HEK293 (cell line): ENCODE measurements around the gene HOXD11.

Experiments
- EGR2 ChIP-seq: fragments of 450-650 bp; formaldehyde crosslinking; IDR thresholded peaks from 2 replicates; pipeline ENCODE4 v1.5.1; 2016; ENCODE audit warnings: low read depth, missing biosample characterization, missing genetic modification characterization
- HOXA7 ChIP-seq: sonication (generic); formaldehyde crosslinking; IDR thresholded peaks from 2 replicates; pipeline ENCODE4 v1.8.1; 2022; ENCODE audit warnings: missing genetic modification reagents, borderline replicate concordance
- KLF7 ChIP-seq: fragments of 450-650 bp; formaldehyde crosslinking; IDR thresholded peaks from 2 replicates; pipeline ENCODE4 v1.5.1; 2016; ENCODE audit warnings: missing biosample characterization, missing genetic modification characterization, borderline replicate concordance
- MYNN ChIP-seq: fragments of 450-650 bp; formaldehyde crosslinking; IDR thresholded peaks from 2 replicates; pipeline ENCODE4 v1.5.1; 2016; ENCODE audit warnings: missing biosample characterization, missing genetic modification characterization, borderline replicate concordance
- MZF1 ChIP-seq: fragments of 450-650 bp; formaldehyde crosslinking; IDR thresholded peaks from 2 replicates; pipeline ENCODE4 v1.5.1; 2017; ENCODE audit warnings: missing biosample characterization, missing genetic modification characterization, borderline replicate concordance
- ZBTB48 ChIP-seq: fragments of 450-650 bp; formaldehyde crosslinking; IDR thresholded peaks from 2 replicates; pipeline ENCODE4 v1.5.1; 2016; ENCODE audit warnings: missing biosample characterization, missing genetic modification characterization
- ZBTB8A ChIP-seq: fragments of 450-650 bp; formaldehyde crosslinking; IDR thresholded peaks from 2 replicates; pipeline ENCODE4 v1.5.1; 2016; ENCODE audit warnings: missing biosample characterization, missing genetic modification characterization
- ZFHX2 ChIP-seq: fragments of 450-650 bp; formaldehyde crosslinking; conservative IDR thresholded peaks from 2 replicates; pipeline ENCODE4 v1.5.1; 2016; ENCODE audit warnings: missing biosample characterization, missing genetic modification characterization
- ZFP3 ChIP-seq: fragments of 450-650 bp; formaldehyde crosslinking; IDR thresholded peaks from 2 replicates; pipeline ENCODE4 v1.5.1; 2016; ENCODE audit warnings: low read depth, missing biosample characterization, missing genetic modification characterization
- ZFP37 ChIP-seq: fragments of 450-650 bp; formaldehyde crosslinking; IDR thresholded peaks from 2 replicates; pipeline ENCODE4 v1.5.1; 2016; ENCODE audit warnings: missing biosample characterization, missing genetic modification characterization
- ZIC2 ChIP-seq: fragments of 450-650 bp; formaldehyde crosslinking; IDR thresholded peaks from 2 replicates; pipeline ENCODE4 v1.5.1; 2016; ENCODE audit warnings: missing biosample characterization, missing genetic modification characterization
- ZNF2 ChIP-seq: fragments of 450-650 bp; formaldehyde crosslinking; IDR thresholded peaks from 2 replicates; pipeline ENCODE4 v1.5.1; 2016; ENCODE audit warnings: missing biosample characterization, missing genetic modification characterization
- ZNF202 ChIP-seq: fragments of 450-650 bp; formaldehyde crosslinking; IDR thresholded peaks from 2 replicates; pipeline ENCODE4 v1.5.1; 2016; ENCODE audit warnings: missing biosample characterization, missing genetic modification characterization, borderline replicate concordance
- ZNF221 ChIP-seq: fragments of 450-650 bp; formaldehyde crosslinking; IDR thresholded peaks from 2 replicates; pipeline ENCODE4 v1.5.1; 2017; ENCODE audit warnings: missing biosample characterization, missing genetic modification characterization, borderline replicate concordance
- ZNF23 ChIP-seq: fragments of 450-650 bp; formaldehyde crosslinking; IDR thresholded peaks from 2 replicates; pipeline ENCODE4 v1.5.1; 2016; ENCODE audit warnings: missing biosample characterization, missing genetic modification characterization, borderline replicate concordance
- ZNF302 ChIP-seq: fragments of 450-650 bp; formaldehyde crosslinking; IDR thresholded peaks from 2 replicates; pipeline ENCODE4 v1.5.1; 2016; ENCODE audit warnings: missing biosample characterization, missing genetic modification characterization, low read depth
- ZNF335 ChIP-seq: fragments of 450-650 bp; formaldehyde crosslinking; conservative IDR thresholded peaks from 2 replicates; pipeline ENCODE4 v1.5.1; 2016; ENCODE audit warnings: missing biosample characterization, missing genetic modification characterization
- ZNF341 ChIP-seq: fragments of 450-650 bp; formaldehyde crosslinking; IDR thresholded peaks from 2 replicates; pipeline ENCODE4; 2016; ENCODE audit warnings: low read depth, missing biosample characterization, missing genetic modification characterization
- ZNF366 ChIP-seq: fragments of 450-650 bp; formaldehyde crosslinking; conservative IDR thresholded peaks from 2 replicates; pipeline ENCODE4 v1.5.1; 2016; ENCODE audit warnings: missing biosample characterization, missing genetic modification characterization
- ZNF404 ChIP-seq: fragments of 450-650 bp; formaldehyde crosslinking; IDR thresholded peaks from 2 replicates; pipeline ENCODE4 v1.5.1; 2017; ENCODE audit warnings: missing biosample characterization, missing genetic modification characterization
- ZNF558 ChIP-seq: fragments of 450-650 bp; formaldehyde crosslinking; IDR thresholded peaks from 2 replicates; pipeline ENCODE4 v1.5.1; 2016; ENCODE audit warnings: missing biosample characterization, missing genetic modification characterization
- ZNF600 ChIP-seq: fragments of 450-650 bp; formaldehyde crosslinking; IDR thresholded peaks from 2 replicates; pipeline ENCODE4 v1.5.1; 2016; ENCODE audit warnings: missing biosample characterization, missing genetic modification characterization
- ZNF654 ChIP-seq: fragments of 450-650 bp; formaldehyde crosslinking; IDR thresholded peaks from 2 replicates; pipeline ENCODE4 v1.5.1; 2016; ENCODE audit warnings: low read depth, missing biosample characterization, missing genetic modification characterization
- ZNF701 ChIP-seq: fragments of 450-650 bp; formaldehyde crosslinking; IDR thresholded peaks from 2 replicates; pipeline ENCODE4 v1.5.1; 2016; ENCODE audit warnings: missing biosample characterization, missing genetic modification characterization
- ZSCAN16 ChIP-seq: fragments of 450-650 bp; formaldehyde crosslinking; IDR thresholded peaks from 2 replicates; pipeline ENCODE4 v1.5.1; 2016; ENCODE audit warnings: missing biosample characterization, missing genetic modification characterization
- ZSCAN30 ChIP-seq: fragments of 450-650 bp; IDR thresholded peaks from 2 replicates; pipeline ENCODE4 v1.5.1; 2018; ENCODE audit warnings: missing biosample characterization, mild to moderate bottlenecking, missing genetic modification characterization, moderate library complexity
- TF ChIP-seq, protein P1 (sequence below): fragments of 450-650 bp; formaldehyde crosslinking; IDR thresholded peaks from 2 replicates; pipeline ENCODE4 v1.5.1; 2016; ENCODE audit warnings: missing biosample characterization, missing genetic modification characterization
- TF ChIP-seq, protein P2 (sequence below): fragments of 450-650 bp; formaldehyde crosslinking; IDR thresholded peaks from 2 replicates; pipeline ENCODE4 v1.5.1; 2016; ENCODE audit warnings: missing biosample characterization, missing genetic modification characterization
- TF ChIP-seq, protein P3 (sequence below): fragments of 450-650 bp; formaldehyde crosslinking; optimal IDR thresholded peaks from 2 replicates; pipeline ENCODE3; 2016; ENCODE audit warnings: missing biosample characterization, mild to moderate bottlenecking, missing genetic modification characterization
- TF ChIP-seq, protein P4 (sequence below): fragments of 450-650 bp; formaldehyde crosslinking; IDR thresholded peaks from 2 replicates; pipeline ENCODE4 v1.5.1; 2017; ENCODE audit warnings: missing biosample characterization, missing genetic modification characterization
- TF ChIP-seq, protein P5 (sequence below): fragments of 450-650 bp; formaldehyde crosslinking; IDR thresholded peaks from 2 replicates; pipeline ENCODE4 v1.5.1; 2017; ENCODE audit warnings: missing biosample characterization, missing genetic modification characterization

The HOXD11 gene

DNA sequence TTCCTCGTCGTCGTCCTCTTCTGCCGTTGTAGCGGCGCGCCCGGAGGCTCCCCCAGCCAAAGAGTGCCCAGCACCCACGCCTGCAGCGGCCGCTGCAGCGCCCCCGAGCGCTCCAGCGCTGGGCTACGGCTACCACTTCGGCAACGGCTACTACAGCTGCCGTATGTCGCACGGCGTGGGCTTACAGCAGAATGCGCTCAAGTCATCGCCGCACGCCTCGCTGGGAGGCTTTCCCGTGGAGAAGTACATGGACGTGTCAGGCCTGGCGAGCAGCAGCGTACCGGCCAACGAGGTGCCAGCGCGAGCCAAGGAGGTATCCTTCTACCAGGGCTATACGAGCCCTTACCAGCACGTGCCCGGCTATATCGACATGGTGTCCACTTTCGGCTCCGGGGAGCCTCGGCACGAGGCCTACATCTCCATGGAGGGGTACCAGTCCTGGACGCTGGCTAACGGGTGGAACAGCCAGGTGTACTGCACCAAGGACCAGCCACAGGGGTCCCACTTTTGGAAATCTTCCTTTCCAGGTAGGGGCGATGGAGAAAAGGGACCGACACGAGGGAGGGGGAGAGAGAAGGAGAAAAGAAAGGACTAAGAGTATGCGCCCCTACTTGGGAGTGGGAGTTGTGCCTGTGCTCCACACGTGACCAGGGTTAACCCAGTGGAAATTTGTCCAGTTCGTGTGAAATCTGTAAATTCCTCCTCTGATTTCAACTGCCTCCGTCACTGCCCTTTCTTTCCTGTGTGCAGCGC is 13.8 kb upstream of the HOXD11 start (continued):
- TF ChIP-seq HOXA7 (CRISPR knock-in tag) (no peak), EGR2 (tag by site-specific recombination) (0 out of 2 replicates have a peak, but pooled peaks have one; percentile 11), ZNF221 (tag by site-specific recombination) (no peak), ZIC2 (tag by site-specific recombination) (peak; percentile 31), ZNF600 (tag by site-specific recombination) (0 out of 2 replicates have a peak, but pooled peaks have one; percentile 20), ZNF404 (tag by site-specific recombination) (no peak), ZNF335 (tag by site-specific recombination) (peak; percentile 66), ZBTB8A (tag by site-specific recombination) (no peak), ZFP3 (tag by site-specific recombination) (no peak), ZNF302 (tag by site-specific recombination) (no peak), ZNF202 (no peak), ZNF23 (tag by site-specific recombination) (no peak), MZF1 (tag by site-specific recombination) (no peak), ZSCAN16 (tag by site-specific recombination) (no peak), ZFP37 (tag by site-specific recombination) (peak; percentile 66; the same call in 1 of the 2 replicates), ZNF558 (tag by site-specific recombination) (no peak), ZNF654 (no peak), KLF7 (no peak), MYNN (tag by site-specific recombination) (no peak), ZNF341 (tag by site-specific recombination) (peak; percentile 87), ZBTB48 (tag by site-specific recombination) (peak; percentile 77), ZFHX2 (tag by site-specific recombination) (no peak), ZSCAN30 (tag by site-specific recombination) (no peak), ZNF2 (tag by site-specific recombination) (peak; percentile 63), ZNF701 (tag by site-specific recombination) (no peak), ZNF366 (tag by site-specific recombination) (peak; percentile 24; the same call in 1 of the 2 replicates)
- TF ChIP-seq, protein P1, sequence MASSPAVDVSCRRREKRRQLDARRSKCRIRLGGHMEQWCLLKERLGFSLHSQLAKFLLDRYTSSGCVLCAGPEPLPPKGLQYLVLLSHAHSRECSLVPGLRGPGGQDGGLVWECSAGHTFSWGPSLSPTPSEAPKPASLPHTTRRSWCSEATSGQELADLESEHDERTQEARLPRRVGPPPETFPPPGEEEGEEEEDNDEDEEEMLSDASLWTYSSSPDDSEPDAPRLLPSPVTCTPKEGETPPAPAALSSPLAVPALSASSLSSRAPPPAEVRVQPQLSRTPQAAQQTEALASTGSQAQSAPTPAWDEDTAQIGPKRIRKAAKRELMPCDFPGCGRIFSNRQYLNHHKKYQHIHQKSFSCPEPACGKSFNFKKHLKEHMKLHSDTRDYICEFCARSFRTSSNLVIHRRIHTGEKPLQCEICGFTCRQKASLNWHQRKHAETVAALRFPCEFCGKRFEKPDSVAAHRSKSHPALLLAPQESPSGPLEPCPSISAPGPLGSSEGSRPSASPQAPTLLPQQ (tag by site-specific recombination), result peak; percentile 16; the same call in 1 of the 2 replicates
- TF ChIP-seq, protein P2, sequence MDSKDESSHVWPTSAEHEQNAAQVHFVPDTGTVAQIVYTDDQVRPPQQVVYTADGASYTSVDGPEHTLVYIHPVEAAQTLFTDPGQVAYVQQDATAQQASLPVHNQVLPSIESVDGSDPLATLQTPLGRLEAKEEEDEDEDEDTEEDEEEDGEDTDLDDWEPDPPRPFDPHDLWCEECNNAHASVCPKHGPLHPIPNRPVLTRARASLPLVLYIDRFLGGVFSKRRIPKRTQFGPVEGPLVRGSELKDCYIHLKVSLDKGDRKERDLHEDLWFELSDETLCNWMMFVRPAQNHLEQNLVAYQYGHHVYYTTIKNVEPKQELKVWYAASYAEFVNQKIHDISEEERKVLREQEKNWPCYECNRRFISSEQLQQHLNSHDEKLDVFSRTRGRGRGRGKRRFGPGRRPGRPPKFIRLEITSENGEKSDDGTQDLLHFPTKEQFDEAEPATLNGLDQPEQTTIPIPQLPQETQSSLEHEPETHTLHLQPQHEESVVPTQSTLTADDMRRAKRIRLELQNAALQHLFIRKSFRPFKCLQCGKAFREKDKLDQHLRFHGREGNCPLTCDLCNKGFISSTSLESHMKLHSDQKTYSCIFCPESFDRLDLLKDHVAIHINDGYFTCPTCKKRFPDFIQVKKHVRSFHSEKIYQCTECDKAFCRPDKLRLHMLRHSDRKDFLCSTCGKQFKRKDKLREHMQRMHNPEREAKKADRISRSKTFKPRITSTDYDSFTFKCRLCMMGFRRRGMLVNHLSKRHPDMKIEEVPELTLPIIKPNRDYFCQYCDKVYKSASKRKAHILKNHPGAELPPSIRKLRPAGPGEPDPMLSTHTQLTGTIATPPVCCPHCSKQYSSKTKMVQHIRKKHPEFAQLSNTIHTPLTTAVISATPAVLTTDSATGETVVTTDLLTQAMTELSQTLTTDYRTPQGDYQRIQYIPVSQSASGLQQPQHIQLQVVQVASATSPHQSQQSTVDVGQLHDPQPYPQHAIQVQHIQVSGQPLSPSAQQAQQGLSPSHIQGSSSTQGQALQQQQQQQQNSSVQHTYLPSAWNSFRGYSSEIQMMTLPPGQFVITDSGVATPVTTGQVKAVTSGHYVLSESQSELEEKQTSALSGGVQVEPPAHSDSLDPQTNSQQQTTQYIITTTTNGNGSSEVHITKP (tag by site-specific recombination), result peak; percentile 81
- TF ChIP-seq, protein P3, sequence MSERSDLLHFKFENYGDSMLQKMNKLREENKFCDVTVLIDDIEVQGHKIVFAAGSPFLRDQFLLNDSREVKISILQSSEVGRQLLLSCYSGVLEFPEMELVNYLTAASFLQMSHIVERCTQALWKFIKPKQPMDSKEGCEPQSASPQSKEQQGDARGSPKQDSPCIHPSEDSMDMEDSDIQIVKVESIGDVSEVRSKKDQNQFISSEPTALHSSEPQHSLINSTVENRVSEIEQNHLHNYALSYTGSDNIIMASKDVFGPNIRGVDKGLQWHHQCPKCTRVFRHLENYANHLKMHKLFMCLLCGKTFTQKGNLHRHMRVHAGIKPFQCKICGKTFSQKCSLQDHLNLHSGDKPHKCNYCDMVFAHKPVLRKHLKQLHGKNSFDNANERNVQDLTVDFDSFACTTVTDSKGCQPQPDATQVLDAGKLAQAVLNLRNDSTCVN (tag by site-specific recombination), result peak; percentile 78
- TF ChIP-seq, protein P4, sequence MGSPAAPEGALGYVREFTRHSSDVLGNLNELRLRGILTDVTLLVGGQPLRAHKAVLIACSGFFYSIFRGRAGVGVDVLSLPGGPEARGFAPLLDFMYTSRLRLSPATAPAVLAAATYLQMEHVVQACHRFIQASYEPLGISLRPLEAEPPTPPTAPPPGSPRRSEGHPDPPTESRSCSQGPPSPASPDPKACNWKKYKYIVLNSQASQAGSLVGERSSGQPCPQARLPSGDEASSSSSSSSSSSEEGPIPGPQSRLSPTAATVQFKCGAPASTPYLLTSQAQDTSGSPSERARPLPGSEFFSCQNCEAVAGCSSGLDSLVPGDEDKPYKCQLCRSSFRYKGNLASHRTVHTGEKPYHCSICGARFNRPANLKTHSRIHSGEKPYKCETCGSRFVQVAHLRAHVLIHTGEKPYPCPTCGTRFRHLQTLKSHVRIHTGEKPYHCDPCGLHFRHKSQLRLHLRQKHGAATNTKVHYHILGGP (tag by site-specific recombination), result no peak
- TF ChIP-seq, protein P5, sequence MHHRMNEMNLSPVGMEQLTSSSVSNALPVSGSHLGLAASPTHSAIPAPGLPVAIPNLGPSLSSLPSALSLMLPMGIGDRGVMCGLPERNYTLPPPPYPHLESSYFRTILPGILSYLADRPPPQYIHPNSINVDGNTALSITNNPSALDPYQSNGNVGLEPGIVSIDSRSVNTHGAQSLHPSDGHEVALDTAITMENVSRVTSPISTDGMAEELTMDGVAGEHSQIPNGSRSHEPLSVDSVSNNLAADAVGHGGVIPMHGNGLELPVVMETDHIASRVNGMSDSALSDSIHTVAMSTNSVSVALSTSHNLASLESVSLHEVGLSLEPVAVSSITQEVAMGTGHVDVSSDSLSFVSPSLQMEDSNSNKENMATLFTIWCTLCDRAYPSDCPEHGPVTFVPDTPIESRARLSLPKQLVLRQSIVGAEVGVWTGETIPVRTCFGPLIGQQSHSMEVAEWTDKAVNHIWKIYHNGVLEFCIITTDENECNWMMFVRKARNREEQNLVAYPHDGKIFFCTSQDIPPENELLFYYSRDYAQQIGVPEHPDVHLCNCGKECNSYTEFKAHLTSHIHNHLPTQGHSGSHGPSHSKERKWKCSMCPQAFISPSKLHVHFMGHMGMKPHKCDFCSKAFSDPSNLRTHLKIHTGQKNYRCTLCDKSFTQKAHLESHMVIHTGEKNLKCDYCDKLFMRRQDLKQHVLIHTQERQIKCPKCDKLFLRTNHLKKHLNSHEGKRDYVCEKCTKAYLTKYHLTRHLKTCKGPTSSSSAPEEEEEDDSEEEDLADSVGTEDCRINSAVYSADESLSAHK (tag by site-specific recombination), result no peak
